ENCODE results near the gene TREH.
"Not testable (repeated sequence)": the region's sequence is repeated elsewhere in the genome, so short reads cannot be mapped to it uniquely, and the experiment has no call there.

Gene TREH, protein sequence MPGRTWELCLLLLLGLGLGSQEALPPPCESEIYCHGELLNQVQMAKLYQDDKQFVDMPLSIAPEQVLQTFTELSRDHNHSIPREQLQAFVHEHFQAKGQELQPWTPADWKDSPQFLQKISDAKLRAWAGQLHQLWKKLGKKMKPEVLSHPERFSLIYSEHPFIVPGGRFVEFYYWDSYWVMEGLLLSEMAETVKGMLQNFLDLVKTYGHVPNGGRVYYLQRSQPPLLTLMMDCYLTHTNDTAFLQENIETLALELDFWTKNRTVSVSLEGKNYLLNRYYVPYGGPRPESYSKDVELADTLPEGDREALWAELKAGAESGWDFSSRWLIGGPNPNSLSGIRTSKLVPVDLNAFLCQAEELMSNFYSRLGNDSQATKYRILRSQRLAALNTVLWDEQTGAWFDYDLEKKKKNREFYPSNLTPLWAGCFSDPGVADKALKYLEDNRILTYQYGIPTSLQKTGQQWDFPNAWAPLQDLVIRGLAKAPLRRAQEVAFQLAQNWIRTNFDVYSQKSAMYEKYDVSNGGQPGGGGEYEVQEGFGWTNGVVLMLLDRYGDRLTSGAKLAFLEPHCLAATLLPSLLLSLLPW

DNA sequence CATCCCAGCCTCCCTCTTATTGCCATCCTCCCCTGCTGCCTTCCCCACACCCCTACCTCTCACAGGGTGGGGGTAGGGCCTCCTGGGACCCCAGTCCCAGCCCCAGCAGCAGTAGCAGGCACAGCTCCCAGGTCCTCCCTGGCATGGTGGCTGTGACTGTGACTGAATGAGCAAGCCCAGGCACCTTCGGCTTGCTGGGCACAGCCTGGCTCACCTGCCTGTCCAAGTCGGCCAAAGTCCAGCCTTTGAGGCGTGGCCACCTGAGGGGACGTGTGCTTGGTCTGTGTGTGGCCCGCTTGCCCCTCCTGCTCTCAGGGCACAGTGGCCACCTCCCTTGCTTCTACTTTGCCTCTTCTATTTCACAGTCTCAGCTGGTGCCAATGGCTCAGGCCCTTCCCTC lies at the start of gene TREH:
Gene TREH (minus strand): TSS at position 168 of the 400 bp plus-strand sequence. CDS start 23 bp downstream, at position 145.
- DNase-seq = no peak

DNA sequence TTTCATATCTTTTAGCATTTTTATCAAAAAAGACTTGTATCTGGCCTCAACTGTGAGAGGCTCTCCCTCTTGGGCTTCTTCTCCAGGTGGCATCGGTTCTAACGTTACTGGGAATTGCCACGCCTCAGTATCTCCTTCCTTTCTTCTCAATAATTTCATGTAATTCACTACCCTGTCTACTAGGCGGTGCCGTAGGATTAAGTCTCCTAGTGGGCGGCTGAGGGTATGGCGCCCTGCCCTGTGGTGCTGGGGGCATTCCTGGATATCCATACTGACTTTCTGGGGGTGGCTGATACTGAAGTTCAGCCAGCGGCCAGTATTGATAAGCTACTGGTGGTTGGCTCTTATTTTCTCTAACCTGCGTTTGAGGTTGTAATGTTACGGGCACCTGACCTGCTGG lies 48.7 kb upstream of the TREH start:
- not testable (repeated sequence) for DNase-seq

DNA sequence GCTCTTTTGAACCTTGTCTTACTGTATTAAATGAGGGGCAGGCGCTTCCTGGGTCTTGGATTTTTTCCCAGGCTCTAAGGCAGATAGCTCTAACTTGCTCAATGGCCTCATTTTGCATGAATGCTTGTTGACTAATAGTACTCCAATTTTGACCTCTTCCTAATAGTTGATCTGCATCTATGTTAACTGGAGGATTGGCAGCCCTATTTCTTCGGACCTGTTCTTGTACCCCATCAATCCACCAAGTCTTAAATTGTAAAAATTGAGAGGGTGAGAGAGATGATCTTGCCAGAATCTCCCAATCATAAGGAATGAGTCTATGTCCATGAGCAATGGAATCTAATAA lies 48.2 kb upstream of the TREH start:
- not testable (repeated sequence) for DNase-seq

DNA sequence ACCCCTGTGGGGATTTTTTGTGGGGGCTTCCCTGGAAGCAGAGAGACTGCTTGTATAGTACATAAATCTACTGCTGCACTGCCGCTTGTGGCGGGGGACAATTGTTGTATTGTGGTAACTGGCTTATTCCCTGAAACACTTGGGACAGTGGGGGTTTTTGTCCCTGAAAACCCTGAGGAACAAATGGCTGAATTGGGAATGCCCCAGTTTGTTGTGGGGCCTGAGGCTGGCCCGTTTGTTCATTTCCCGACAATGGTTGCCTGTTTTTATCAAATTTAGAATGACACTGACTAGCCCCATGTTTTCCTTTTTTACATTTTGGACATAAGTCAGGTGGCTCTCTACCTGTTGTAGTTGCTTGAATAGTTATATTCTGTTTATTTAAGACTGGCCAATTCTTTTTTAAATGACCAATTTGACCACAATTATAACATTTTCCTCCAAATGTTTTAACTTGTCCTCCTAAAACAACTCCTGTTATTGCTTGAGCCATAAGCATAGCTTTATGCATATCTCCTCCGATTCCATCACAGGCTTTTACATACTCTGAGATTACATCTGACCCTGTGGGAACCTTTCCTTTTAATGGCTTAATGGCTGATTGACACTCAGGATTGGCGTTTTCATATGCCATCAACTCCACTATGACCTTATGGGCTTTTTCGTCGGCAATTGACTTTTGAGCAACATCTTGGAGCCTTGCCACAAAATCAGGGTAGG lies 47.7 kb upstream of the TREH start:
- peak in 1 of 2 donors; percentile 26 for DNase-seq

DNA sequence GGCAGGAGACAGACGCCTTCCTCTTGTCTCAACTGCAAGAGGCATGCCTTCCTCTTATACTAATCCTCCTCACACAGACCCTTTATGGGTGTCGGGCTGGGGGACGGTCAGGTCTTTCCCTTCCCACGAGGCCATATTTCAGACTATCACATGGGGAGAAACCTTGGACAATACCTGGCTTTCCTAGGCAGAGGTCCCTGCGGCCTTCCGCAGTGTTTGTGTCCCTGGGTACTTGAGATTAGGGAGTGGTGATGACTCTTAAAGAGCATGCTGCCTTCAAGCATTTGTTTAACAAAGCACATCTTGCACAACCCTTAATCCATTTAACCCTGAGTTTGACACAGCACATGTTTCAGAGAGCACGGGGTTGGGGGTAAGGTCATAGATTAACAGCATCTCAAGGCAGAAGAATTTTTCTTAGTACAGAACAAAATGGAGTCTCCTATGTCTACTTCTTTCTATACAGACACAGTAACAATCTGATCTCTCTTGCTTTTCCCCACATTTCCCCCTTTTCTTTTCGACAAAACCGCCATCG lies 42.1 kb upstream of the TREH start:
- DNase-seq = not testable (repeated sequence)

DNA sequence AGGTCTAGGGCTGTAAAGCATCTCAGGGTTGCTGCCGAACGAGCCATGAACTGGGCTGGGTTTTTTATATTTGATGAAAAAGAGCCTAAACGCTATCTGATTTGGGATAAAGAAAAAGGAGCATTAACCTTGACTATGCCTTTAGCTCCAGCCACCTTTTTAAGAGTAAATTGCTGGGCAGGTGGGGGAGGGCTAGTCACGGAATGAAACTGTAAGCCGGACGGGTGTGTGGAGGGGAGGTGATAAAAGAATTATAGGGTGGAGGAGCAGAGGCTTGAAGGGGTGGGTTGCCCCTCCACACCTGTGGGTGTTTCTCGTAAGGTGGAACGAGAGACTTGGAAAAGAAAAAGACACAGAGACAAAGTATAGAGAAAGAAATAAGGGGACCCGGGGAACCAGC lies 41.3 kb upstream of the TREH start:
- not testable (repeated sequence) for DNase-seq

DNA sequence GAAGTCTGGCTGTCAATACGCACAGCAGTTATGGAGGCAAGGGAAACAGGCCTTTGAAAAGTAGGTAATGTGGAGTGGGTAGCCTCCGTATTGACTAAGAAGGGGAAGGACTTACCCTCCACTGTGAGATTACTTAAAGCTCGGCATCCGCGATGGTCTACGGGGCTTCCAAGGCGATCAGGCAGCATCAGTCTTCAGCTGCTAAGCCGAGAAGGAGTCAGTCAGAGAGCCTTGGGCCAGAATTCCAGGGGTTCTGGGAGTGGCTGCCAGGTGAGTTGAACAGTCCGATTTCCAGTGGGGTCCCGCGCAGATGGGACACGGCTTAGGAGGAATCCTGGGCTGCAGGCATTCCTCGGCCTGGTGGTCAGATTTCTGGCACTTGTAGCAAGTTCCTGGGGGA lies 40.6 kb upstream of the TREH start:
- not testable (repeated sequence) for DNase-seq

DNA sequence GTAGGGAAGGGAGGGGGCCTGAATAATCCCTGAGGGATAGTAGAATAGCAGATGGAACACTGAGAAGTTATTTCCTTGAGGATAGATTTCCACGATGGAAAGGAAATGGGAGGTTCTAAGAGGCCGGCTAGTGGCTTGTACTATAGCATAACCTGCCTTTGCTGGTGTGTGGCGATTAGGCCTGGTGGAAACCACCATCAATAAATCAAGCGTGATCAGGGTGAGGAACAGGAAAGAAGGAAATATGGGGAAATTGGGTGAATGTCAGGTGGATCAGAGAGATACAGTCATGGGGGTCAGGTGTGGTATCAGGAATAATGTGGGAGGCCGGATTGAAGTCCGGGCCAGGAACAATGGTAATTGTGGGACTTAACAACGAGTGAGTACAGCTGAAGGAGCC lies 39.1 kb upstream of the TREH start:
- DNase-seq = not testable (repeated sequence)

DNA sequence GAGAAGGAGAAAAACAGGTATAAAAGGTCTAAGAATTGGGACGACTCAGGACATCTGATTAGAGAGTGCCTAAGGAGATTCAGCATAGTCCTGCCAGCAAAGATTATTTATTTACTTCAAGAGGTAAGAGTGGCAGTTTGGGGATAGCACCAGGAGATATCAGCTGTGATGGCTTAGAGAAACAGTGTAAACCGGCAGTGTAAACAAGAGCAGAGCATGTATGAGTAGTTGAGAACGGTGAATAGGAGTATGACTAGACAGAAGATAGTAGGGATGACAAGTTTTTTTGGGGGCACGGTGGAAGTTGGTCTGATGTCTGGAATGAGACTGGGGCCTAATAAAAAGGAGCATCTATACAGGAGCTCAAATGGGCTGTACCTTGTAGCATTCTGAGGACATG lies 38.3 kb upstream of the TREH start:
- DNase-seq = not testable (repeated sequence)

DNA sequence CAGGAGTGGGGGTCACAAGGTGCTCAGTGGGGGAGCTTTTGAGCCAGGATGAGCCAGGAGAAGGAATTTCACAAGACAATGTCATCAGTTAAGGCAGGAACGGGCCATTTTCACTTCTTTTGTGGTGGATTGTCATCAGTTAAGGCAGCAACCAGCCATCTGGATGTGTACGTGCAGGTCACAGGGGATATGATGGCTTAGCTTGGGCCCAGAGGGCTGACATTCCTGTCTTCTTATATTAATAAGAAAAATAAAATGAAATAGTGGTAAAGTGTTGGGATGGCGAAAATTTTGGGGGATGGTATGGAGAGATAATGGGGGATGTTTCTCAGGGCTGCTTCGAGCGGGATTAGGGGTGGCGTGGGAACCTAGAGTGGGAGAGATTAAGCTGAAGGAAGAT lies 37.8 kb upstream of the TREH start:
- not testable (repeated sequence) for DNase-seq

DNA sequence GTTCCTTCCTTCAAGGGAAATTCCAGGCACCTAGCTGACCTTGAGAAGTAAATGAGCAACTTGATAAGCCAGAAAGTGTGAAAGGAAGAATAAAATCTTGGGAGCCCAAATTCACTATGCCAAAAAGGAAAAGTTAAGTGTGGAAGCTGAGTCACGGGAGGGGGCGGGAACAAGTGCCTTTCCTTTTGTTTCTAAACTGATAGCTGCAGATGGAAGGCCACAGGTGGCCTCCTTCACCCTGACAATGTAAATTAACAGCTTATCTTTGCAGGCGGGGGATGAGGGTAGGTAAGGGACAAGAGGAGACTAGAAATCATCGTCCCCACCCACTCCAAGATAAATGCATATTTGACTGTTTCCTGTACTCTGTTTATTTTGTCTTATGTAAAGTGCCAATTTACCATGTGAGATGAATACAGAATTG lies 36.4 kb upstream of the TREH start:
- DNase-seq = no peak

DNA sequence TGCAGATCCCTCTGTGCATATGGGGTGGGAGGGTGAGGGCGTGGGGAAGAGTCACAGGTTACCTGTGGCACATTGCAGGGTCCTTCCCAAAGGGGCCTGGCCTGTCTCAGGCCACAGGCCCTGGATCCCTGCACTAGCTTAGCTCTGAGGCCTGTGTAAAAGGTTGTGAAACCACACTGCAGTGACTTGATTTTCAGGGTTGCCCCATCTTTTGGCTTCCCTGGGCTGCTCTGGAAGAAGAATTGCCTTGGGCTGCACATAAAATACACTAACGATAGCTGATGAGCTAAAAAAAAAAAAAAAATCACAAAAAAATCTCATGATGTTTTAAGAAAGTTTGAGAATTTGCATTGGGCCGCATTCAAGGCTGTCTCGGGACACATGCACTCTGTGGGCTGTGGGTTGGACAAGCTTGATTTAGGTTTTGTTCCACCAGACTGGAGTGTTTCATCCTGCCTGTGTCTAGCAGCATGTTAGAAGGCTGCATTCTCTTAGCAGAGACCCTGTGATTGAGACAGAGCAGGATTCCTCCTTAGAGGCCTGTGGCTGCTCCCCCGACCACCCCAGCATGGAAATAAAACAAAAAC lies 35.9 kb upstream of the TREH start:
- no peak for DNase-seq

DNA sequence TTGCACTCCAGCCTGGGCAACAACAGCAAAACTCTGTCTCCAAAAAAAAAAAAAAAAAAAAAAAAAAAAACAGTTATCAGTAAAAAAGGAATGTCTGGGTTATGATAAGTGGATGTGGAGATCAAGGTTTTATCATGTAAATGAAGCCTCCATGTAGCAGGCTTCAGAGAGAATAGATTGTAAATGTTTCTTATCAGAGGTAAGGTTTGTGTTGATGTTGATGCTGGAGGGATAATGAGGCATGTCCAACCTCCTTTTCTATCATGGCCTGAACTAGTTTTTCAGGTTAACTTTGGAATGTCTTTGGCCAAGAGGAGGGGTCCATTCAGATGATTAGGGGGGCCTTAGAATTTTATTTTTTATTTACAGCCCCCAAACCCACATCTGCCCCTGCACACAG lies 35.4 kb upstream of the TREH start:
- DNase-seq = no peak

DNA sequence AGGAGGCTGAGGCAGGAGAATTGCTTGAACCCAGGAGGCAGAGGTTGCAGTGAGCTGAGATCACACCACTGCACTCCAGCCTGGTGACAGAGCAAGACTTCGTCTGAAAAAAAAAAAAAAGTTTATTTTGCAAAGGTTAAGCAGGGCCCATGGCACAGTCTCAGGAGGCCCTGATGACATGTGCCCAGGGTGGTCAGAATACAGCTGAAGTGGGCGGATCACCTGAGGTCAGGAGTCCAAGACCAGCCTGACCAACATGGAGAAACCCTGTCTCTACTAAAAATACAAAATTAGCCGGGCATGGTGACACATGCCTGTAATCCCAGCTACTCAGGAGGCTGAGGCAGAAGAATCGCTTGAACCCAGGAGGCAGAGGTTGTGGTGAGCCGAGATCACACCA lies 35.0 kb upstream of the TREH start:
- not testable (repeated sequence) for DNase-seq

DNA sequence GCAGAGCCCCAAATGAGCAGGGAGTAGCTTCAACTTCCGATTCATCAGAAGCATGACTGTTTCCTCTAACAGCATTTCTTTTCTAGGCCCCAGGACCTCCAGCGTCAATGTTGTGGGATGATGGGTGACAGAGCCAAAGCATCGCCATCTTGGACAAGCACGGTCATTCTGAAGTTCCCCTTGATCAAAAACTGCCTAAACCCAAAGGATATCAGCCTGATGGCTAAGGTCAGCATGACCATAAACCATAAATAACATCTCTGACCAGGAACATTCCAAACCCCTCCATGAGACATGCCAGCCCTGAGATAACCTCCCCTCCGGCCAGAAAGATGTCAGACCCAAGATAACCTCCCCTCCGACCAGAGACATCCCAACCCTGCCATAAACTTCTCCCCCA lies 28.8 kb upstream of the TREH start:
- no peak for DNase-seq

DNA sequence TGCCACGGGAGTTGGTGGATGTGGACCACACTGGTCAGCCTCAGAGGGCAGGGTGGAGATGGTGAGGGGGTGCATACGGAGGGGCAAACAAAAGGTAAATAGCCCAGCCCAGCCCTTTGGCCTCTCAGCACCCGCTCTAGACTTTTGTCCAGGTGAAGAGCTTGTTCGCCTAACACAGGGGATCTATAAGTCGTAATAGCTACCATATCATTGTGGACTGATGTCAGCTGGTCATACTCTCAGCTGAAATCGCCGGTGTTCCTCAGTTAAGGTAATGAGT lies 27.0 kb upstream of the TREH start:
- DNase-seq = no peak

DNA sequence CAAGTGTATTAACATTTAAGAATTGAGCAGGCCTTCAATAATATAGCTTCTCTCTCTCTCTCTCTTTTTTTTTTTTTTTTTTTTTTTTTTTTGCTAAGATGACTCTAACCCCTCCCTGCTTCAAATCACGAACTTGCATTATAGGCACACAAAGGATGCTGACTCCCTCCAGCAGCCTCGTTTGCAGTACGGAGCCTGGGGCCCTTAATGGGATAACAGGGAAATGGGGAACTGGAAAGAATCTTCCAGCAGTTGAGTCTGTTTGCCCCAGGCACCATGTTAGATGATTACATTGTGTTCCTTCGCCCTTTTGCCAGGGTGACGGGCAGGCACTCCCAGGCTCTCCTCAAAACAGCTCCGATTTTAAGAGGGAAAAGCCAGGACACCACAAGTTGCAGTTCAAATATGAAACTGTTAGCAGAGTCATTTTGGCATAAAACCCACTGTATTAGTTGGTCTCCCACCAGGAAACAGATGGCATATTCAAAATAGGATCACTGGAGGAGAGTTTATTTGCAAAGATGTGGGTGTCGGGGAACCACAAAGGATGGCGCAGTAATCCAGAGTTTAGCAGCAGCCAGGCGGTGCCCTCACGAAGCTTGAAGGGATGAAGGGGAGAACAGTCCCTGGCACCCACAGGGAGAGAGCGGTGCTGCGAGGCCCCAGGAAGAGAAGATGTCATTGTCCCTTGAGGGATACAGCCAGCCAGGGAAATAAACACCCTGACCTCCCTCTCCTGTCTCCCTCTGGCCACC lies 26.5 kb upstream of the TREH start:
- DNase-seq = peak in 1 of 2 donors; percentile 33

DNA sequence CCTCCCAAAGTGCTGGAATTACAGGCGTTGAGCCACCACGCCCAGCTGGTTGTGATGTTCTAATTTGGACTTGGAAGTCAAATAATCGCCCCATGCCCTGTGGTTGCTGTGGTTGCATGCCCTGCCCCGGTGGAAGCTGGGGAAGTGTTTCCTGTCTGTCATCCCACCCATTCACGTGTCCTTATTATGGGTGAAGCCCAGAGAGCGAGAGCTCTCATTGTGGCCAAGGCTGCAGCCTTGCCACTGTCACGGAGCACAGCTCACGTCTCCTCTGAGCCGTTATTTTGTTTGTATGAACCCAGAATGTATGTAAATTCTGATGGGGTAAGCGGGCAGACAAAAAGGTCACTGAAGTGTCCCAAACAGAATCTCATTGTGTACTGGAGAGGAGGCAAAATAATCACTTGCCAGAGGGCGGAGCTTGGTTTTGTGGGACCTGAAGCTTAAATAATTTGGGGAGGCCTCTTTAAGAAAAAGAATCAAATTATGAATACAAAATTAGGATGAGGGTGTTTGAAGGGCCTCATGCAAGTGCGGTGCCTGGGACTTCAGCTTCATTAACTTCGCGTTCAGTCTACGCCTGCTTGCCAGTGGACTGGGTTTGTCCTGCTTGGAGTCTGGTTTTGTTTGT lies 25.8 kb upstream of the TREH start:
- DNase-seq = peak; percentile 69 to 85

DNA sequence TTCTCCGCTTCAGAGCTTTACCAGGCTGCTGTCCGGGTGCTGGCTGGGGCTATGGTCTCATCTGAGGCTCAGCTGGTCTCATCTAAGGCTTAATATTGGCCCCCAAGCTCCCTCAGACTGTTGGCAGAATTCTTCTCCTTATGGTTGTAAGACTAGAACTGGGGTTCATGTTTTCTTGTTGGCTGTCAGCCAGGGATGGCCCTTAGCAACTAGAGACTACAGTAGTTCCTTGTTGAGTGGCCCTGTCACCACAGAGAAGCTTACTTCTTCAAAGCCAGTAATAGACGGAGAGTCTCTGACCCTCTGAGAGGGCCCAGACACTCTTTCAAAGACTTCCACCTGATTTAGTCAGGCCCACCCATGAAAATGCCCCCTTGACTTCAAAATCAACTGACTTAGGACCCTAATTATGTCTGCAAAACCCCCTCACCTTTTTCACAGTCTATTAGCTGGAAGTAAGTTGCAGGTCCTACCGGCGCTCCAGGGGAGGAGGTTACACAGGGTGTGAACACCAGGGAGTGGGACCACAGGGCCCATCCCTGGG lies 24.2 kb upstream of the TREH start:
- DNase-seq = peak in 1 of 2 donors; percentile 34

DNA sequence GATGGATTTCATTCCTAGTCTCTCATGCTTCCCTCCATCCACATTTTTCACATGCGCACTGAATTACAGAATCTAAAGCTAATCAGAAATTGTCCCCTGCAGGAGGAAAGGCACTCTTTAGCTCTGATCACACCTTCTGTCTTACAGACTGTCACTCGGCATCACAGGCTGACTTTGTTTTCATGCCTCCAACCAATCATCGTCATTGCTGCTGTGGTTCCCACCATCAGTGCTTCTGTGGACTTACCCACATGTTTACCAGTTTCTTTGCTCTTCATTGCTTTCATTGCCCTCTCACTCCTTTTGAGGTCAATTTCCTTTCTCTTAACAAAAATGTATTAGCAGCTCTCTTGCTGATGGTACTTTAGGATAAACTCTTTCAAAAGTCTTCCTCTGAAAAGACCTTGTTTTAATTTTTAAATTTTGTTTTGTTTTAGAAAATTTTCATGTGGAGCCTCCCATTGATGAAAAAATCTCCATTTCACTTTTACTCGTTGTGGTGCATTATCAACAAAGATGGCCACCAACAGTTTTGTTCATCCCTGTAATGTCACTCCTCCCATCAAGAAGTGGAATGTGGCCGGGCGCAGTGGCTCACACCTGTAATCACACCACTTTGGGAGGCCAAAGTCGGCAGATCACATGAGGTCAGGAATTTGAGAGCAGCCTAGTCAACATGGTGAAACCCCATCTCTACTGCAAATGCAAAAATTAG lies 20.2 kb upstream of the TREH start:
- DNase-seq = no peak

DNA sequence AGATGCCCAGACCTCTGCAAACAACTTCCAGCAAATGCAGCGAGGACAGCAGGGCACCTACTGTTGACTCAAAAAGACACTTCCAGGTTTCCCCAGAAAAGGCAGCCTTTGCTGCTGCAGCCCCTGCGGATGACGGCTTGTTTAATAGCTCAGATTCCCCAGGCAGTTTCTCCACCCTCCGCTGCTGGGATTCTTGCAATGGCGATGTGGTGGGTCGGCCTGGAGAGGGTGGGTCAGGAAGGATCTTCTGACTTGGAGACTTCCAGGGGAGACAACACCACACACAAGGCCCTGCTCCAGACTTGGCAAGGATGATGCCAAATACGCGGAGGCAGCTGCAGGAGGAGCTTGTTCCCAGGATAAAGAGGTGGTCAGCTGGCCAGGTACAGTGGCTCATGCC lies 17.9 kb upstream of the TREH start:
- no peak for DNase-seq
